Colonic mucosa (tissue), 4 donors: ENCODE data around the gene DAB2IP. TPM values are rescaled to one million over a fixed set of nuclear protein-coding genes. Genes with fewer than 3 reads are reported as not detected.

Source experiments
- DNase-seq: peaks from one replicate; pipeline ENCODE4 v3.0.0-alpha.2; 2020
- H3K27ac ChIP-seq: fragments of 200-600 bp; one replicate; pipeline ENCODE4 v1.8.0; 2021
- H3K27me3 ChIP-seq: fragments of 200-600 bp; one replicate; pipeline ENCODE4 v1.8.0; 2021
- H3K36me3 ChIP-seq: fragments of 200-600 bp; one replicate; pipeline ENCODE4 v1.8.0; 2021
- H3K4me1 ChIP-seq: fragments of 200-600 bp; one replicate; pipeline ENCODE4 v1.8.0; 2021; ENCODE audit warnings: mild to moderate bottlenecking
- H3K4me3 ChIP-seq: fragments of 200-600 bp; one replicate; pipeline ENCODE4 v1.8.0; 2021
- H3K9ac ChIP-seq, 2 donors: one replicate each; pipeline ENCODE4 v1.7.0; 2013; ENCODE audit warnings: control low read depth in 2 of 2, low read depth in 2 of 2, low read length in 2 of 2
- H3K9me3 ChIP-seq: fragments of 200-600 bp; one replicate; pipeline ENCODE4 v1.8.0; 2021
- intact Hi-C: fragments of 100-400 bp; cut with DNase I; formaldehyde crosslinking; loops from one replicate; pipeline ENCODE4 v1.14.1; 2022
- total RNA-seq, 2 donors: library from RNA; stranded (reverse); fragmentation: NEBNext Ultra II Directional in 1 of 2; extraction: Animal tissue kit (Norgen Biotek cat#: 25700) in 1 of 2; gene quantifications; one replicate each; pipeline ENCODE4 v1.2.1, GENCODE V29; 2021
- TF ChIP-seq, protein P1 (sequence below): fragments of 200-600 bp; IDR thresholded peaks from one replicate; pipeline ENCODE4 v1.8.0; 2022; ENCODE audit warnings: antibody characterized with exemption, mild to moderate bottlenecking
- donor health status: healthy.
- donor health status: DM: no; HTN: no; CAD: no.
- donor health status: DM: no; HTN: no; CAD: no.

Gene DAB2IP
- total RNA-seq, 2 donors from 2014 or later, result 126 to 130 TPM

DNA sequence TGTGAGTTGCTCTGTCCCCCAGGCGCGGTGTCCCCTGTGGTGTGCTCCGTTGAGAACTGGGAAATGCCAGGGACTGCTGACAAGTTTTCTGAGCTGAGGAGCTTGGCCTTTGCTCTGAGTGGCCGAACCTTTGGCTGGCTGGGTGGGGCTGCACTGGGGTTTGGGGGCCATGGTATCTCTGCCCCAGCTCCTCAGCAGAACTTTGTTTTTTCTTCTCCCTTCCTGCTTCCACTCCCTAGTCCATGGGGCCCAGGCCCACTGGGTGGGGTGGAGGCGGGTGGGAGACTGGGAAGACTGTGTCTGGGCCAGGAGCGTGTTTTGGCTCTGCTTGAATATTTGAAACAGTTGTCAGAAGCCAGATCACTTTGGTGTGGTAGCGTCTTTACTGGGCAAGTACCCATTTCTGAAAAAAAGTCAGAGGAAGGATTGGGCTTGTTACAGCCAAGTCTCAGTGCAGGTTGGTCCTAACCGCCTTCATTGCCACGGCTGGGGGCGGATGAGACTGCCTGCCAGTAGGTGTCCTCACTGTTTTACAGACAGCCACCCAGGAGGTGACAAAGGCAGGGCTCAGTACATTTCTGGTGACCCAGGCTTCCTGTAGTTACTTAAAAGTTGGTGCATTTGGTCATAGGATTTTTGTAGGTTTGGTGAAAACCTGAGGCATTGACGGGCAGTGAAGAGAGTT, 92.7 kb downstream of the DAB2IP start:
- Histone ChIP-seq H3K4me1 (peaks cover 15% of the 10 kb centered on the region), H3K36me3 (no peaks in the 10 kb centered on the region), H3K27me3 (no peaks in the 10 kb centered on the region), H3K9me3 (no peaks in the 10 kb centered on the region), H3K27ac (peak overlapping the region; percentile 82), H3K4me3 (peak overlapping the region; percentile 37), H3K9ac (peak overlapping the region; percentile 64 to 83)
- DNase-seq, result peak; percentile 80
- intact Hi-C loops, result no loop called here
- TF ChIP-seq, protein P1, sequence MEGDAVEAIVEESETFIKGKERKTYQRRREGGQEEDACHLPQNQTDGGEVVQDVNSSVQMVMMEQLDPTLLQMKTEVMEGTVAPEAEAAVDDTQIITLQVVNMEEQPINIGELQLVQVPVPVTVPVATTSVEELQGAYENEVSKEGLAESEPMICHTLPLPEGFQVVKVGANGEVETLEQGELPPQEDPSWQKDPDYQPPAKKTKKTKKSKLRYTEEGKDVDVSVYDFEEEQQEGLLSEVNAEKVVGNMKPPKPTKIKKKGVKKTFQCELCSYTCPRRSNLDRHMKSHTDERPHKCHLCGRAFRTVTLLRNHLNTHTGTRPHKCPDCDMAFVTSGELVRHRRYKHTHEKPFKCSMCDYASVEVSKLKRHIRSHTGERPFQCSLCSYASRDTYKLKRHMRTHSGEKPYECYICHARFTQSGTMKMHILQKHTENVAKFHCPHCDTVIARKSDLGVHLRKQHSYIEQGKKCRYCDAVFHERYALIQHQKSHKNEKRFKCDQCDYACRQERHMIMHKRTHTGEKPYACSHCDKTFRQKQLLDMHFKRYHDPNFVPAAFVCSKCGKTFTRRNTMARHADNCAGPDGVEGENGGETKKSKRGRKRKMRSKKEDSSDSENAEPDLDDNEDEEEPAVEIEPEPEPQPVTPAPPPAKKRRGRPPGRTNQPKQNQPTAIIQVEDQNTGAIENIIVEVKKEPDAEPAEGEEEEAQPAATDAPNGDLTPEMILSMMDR, result peak; percentile 34

DNA sequence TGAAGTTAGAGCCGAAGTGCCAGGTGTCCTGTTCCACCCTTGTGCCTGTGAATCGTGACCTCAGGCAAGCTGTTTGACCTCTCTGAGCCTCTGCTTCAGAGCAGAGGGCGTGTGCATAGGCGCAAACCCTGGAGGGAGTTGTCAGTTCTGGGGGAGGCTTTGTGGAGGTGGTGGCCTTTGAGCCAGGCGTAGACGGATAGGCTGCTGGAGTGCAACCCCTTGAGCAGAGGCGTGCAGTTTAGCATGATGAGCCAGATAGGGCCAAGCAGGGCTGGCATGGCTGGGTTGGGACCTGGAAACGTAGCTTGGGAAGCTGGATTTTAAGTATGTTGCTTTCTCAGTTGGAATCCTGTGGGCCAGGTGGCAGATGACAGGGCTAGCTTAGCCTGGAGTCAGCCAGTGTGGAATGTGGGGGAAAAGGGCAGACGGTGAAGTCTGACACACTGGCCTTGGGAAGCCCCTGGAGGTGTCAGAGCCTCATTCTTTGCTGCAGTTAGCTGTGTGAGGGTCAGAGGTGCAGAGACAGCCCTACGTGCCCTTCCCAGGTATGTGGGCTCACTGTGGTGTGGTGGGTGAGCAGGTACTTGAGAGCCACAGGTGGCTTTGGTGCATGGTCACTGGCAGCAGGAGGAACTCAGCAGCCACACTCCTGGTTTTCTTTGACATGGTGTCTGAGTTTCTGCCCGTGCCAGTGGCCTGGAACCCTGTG, 93.4 kb downstream of the DAB2IP start:
- peak overlapping the region; percentile 82 for H3K27ac ChIP-seq
- intact Hi-C loops, result loop anchor here (5.0 kb wide), 1 partner anchor 247 kb away; no protein-coding TSS in a partner anchor
- no peaks in the 10 kb centered on the region for H3K27me3 ChIP-seq
- TF ChIP-seq, protein P1, result no peak
- DNase-seq, result no peak
- peak overlapping the region; percentile 37 for H3K4me3 ChIP-seq
- peaks cover 15% of the 10 kb centered on the region for H3K4me1 ChIP-seq
- H3K9ac ChIP-seq, result peak overlapping the region; percentile 38 to 83
- no peaks in the 10 kb centered on the region for H3K9me3 ChIP-seq
- no peaks in the 10 kb centered on the region for H3K36me3 ChIP-seq

DNA sequence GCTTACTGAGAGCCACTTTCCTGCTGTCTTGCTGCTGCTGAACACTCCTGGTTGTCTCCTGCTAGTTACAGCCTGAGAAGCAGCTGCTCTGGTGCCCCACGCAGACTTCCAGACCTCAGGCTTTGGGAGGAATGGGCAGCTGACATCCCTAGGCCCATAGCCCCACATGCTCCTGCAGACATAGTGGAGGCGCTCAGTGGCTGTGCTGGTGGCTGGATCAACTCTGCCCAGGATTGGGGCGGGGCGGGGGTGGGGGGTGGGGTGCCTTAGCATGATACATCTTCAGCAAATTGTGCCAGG, 93.9 kb downstream of the DAB2IP start:
- Histone ChIP-seq H3K36me3 (no peaks in the 10 kb centered on the region), H3K4me1 (peaks cover 15% of the 10 kb centered on the region), H3K9ac (peak overlapping the region in 1 of 2 donors; percentile 83), H3K9me3 (no peaks in the 10 kb centered on the region), H3K4me3 (no peak overlapping the region), H3K27ac (no peak overlapping the region), H3K27me3 (no peaks in the 10 kb centered on the region)
- TF ChIP-seq, protein P1, result no peak
- intact Hi-C loops, result loop anchor here (5.0 kb wide), 1 partner anchor 247 kb away; no protein-coding TSS in a partner anchor
- DNase-seq, result no peak

DNA sequence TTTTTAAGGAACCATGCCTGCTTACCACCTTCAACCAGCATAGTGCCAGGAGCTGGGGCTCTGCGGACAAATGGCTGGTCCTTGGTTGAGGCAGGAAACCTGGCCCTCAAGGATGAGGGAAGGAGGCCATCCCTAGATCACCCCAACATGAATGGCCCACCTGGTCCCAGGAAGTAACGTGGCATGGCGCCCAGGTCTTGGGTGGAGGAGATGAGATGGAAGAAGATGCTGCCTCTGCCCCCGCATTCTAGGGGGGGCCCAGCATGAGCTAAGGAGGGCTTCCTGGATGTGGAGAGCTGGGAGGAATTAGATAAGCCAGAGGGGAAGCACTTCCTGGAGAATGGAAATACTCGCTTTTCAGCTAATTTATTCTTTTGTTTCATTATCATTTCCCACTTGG, 95.0 kb downstream of the DAB2IP start:
- TF ChIP-seq, protein P1, result no peak
- H3K27ac ChIP-seq, result no peak overlapping the region
- intact Hi-C loops, result loop anchor here (5.0 kb wide), 1 partner anchor 246 kb away; no protein-coding TSS in a partner anchor
- H3K36me3 ChIP-seq, result no peaks in the 10 kb centered on the region
- no peaks in the 10 kb centered on the region for H3K9me3 ChIP-seq
- no peaks in the 10 kb centered on the region for H3K27me3 ChIP-seq
- no peak overlapping the region for H3K9ac ChIP-seq
- no peak for DNase-seq
- peaks cover 13% of the 10 kb centered on the region for H3K4me1 ChIP-seq
- no peak overlapping the region for H3K4me3 ChIP-seq

DNA sequence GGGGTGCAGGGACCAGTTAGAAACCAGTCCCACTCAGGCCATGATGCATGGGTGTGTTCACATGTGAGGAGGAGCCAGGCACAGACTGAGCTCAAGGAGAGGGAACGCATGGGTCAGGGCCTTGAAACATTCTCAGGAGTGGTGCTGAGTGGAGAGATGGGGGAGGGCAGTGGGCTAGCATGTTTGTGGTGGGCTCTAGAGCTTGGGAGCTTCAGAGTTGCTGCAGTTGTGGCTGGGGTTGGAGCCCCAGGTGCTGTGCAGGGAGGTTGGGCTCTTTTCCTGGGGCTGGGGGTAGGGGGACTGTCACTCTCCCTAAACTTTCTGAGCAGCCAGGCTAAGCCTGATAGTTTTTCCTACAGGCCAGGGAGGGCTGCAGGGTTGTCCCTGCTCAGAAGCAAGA, 95.4 kb downstream of the DAB2IP start:
- intact Hi-C loops, result loop anchor here (5.0 kb wide), 1 partner anchor 245 kb away; no protein-coding TSS in a partner anchor
- Histone ChIP-seq H3K27ac (no peak overlapping the region), H3K9ac (no peak overlapping the region), H3K9me3 (no peaks in the 10 kb centered on the region), H3K36me3 (no peaks in the 10 kb centered on the region), H3K27me3 (no peaks in the 10 kb centered on the region), H3K4me3 (no peak overlapping the region), H3K4me1 (peaks cover 10% of the 10 kb centered on the region)
- TF ChIP-seq, protein P1, result no peak
- DNase-seq, result no peak
